GM19463 (cell line): ENCODE results near the gene ABCD1.
"Not testable (repeated sequence)": the region's sequence is repeated elsewhere in the genome, so short reads cannot be mapped to it uniquely, and the experiment has no call there.

Source experiments
- ATAC-seq: cut with Tn5 transposase; IDR thresholded peaks from one replicate; pipeline ENCODE4 v1.9.1; 2021; ENCODE audit warnings: mild to moderate bottlenecking, moderate library complexity; ENCODE audit not compliant: unreplicated experiment

Gene ABCD1

DNA sequence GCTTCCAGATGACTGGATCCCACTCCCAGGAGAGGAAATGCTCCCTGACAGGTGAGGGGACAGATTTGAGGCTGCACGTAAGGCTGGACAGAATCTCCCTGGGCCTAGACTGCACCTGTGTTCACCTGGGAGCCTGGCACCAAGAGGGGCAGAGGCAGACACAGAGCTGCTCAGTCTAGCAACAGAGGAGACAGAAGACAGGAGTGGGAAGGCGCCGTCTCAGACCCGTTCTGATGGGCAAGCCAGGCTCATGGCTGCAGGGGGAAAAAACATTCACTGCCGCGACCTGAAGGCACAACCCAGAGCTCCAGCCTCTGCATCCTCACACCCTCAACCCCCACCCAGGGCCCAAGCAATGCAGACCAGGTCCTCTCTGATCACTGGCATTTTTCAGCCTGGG lies 17.2 kb upstream of the ABCD1 start:
- ATAC-seq: no peak

DNA sequence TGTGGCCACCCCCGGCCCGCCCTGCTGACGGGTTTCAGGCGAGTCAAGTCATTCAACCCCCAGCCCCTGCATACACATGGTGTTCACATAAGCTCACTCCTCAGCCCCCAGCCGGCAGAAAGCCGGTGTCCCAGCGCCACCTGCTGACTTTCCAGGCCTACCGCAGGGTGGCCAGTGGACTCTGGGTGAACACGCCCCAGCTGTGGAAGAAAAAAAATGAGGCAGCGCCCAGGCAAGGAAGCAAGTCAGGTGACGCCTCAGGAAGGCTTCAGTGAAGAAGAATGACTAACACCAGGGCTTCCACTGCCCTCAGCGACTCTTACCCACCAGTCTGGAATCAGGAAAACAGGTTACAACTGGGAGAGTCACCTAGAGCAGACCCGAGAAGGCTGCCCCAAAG lies 16.2 kb upstream of the ABCD1 start:
- ATAC-seq: no peak

DNA sequence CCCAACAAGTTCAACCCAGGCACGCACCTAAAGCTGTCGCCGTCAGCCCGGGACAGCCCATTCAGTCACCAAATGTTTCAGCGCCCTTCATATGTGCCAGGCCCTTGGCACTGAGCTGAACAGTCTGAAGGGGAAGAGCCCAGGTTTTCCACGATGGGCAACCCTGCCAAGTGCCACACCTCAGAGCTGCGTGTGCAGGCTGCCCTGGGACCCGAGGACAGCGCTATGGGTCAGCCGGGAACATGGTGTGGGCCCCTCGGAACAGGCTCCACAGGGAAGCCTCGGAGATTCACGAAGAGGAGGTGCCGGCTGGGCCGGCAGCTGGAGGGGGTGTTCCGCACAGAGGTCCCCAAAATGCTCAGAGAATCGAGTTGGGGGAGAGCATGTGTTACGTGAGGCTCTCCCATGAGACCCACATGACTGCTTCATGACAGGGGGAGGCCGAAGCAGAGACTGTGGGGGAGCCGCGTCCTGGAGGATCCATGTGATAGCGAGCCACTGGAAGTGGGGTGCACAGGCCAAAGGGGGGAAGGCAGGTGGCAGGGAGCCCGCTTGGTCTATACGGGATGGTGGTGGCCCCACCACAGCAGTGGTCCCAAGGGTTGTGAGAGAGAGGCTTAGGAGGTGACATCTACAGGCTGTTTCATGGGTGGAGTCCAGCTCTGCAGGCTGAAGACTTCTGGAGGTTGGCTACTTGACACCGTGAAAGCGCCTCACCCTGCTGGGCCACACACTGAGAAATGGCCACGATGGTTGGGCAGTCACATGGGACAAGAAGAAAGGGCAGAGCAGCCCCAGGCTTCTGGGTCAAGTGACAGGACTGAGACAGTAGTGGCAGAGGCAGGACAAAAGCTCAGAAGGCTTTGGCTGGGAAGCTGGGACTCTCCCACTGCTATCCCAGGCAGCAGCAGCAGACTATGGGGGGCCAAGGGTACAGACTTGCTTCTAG lies 14.7 kb upstream of the ABCD1 start:
- no peak for ATAC-seq

DNA sequence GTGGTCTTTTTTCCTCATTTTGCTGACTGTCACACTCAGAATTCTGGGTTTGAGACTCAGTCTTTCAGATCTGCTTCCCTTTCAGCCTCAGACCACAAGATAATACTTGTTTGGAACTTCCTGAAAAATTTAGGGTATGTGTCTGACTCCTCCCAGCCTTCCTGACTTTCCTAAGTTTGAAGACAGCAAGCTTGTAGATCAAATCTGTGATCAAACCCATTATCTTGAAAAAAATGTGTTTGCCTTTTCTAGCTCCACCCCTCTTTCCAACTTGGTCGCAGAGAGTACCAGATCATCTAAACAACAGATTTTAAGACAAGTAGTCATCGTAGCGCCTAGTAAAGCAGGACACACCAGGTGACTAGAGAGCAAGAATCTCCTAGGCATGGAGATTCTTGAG lies 10.4 kb upstream of the ABCD1 start:
- no peak for ATAC-seq

DNA sequence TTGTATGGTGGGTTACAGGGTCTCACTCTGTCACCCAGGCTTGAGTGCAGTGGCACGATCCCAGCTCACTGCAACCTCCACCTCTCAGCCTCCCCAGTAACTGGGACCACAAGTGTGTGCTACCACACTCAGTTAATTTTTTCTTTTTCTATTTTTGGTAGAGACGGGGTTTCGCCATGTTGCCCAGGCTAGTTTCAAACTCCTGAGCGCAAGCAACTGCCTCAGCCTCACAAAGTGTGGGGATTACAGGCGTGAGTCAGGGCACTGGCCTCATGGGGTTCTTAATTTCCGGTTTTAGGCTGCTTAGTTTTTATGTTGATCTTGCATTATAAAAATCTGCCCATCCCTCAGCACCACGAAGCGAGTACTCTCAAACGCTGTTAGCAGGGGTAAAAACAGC lies 7.2 kb upstream of the ABCD1 start:
- ATAC-seq: no peak

DNA sequence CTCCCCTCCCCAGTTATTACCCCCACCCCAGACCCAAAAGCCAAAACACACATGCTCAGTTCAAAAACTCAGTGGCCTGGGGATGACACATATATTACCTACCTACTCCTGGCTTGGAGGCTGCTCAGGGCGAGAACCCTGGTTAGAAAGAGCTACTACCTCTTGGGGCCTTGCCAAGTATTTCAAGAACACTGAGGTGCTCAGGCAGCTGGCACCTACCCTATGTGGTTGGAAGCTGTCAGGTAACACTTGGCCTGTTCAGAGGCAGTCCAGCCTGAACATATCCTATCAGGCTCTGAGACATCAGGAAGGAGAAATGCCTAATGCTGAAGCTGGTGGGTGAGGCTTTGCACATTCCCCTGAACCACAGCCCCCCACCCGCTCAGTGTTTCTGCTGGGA lies 5.4 kb upstream of the ABCD1 start:
- ATAC-seq: no peak

DNA sequence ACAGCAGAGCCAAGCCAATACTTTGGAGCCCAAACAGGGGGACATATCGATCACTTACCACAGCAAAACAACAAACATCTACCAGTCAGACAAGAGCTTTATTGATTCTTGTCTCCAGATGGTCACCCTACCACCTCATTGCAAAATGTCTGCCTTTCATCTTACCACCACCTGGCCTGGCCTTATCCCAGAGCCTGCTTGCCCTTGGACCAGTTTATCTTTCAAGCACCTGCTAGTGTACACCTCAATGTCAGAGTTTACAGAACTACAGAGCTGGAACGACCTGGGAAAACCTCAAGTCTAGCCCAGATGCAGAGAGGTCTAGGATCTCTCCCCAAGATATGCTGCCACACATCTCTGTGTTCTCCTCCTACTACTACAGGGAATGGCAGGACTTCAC lies 5.0 kb upstream of the ABCD1 start:
- ATAC-seq: no peak

DNA sequence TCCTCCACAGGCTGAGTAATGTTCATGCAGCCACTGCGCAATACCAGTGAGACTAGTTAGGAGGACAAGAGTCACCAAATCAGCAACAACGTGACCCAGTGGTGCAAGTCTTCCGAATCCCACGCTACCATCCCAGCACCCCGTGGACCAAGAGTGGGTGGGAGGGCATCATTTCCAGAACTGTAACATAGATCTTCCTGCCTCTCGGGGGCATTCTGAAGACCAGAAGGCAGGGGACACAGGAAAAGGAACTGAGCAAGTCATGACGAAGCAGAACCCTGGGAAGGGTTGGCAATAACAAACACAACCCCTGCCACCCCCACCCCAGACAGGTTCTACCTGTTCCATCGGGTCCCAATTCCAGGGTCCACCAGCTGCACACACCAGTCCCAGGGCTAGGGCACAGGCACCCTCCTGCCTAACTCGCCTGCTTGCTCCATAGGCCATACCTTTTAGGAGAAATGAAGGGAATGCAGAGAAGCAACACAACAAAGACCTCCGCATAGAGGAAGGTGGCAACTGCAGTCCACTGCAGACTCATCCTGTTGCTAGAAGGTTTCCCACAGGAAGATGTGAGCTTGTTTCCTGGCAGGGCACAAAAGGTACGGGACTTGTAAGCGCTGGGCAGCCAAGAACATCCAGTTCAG lies 1.8 kb upstream of the ABCD1 start:
- no peak for ATAC-seq

DNA sequence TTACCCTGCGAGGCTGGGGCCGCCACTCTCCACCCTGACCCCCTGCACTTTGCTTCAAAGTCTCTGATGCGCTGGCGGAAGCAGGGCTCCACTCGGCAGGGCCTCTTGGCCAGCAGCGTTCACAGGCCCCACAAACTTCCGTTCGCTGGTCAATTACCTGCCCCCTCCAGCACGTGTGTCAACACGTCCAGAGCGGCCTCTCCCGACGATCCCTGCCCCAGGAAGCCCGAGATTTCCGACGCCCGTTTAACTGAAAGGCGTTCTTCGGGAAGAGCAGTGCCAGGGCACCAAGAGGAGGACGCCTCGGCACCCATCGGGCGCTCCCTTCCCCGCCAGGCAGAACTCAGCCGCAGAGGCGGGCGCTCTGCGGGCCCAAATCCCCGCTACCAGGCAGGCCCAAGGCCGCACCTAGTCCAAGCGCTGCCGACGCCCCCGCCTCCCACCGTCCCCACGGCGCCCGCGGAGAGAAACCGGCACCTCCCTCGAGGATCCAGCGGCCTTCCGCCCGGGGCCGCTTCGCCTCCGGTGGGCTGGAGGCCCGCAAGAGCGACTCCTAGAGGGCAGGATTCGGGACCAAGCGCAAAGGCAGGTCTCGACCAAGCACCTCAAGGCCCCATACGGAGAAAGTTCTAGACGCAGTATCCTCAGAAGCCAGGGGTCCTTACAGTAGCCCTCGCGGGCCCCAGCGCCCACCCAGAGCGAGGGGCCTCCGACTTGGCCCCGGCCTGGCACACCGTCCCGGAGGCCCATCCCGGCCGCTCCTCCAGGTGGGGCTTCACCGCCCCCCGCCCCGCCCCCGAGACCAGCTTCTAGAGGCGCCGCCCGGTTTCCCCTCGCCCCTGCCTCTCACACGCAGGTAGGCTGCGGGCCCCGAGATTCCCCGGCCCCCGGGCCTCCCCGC lies 1.1 kb upstream of the ABCD1 start:
- peak; percentile 24 for ATAC-seq

DNA sequence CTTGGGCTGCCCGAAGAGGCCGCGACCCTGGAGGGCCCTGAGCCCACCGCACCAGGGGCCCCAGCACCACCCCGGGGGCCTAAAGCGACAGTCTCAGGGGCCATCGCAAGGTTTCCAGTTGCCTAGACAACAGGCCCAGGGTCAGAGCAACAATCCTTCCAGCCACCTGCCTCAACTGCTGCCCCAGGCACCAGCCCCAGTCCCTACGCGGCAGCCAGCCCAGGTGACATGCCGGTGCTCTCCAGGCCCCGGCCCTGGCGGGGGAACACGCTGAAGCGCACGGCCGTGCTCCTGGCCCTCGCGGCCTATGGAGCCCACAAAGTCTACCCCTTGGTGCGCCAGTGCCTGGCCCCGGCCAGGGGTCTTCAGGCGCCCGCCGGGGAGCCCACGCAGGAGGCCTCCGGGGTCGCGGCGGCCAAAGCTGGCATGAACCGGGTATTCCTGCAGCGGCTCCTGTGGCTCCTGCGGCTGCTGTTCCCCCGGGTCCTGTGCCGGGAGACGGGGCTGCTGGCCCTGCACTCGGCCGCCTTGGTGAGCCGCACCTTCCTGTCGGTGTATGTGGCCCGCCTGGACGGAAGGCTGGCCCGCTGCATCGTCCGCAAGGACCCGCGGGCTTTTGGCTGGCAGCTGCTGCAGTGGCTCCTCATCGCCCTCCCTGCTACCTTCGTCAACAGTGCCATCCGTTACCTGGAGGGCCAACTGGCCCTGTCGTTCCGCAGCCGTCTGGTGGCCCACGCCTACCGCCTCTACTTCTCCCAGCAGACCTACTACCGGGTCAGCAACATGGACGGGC lies 579 bp downstream of the ABCD1 start:
- peak; percentile 1 for ATAC-seq

DNA sequence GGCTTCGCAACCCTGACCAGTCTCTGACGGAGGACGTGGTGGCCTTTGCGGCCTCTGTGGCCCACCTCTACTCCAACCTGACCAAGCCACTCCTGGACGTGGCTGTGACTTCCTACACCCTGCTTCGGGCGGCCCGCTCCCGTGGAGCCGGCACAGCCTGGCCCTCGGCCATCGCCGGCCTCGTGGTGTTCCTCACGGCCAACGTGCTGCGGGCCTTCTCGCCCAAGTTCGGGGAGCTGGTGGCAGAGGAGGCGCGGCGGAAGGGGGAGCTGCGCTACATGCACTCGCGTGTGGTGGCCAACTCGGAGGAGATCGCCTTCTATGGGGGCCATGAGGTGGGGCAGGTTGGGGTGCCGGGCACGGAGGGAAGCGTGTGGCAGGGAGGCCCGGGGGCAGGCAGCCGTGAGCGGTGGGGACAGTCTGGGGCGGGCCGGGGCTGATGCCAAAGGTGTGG lies 1.2 kb downstream of the ABCD1 start:
- no peak for ATAC-seq

DNA sequence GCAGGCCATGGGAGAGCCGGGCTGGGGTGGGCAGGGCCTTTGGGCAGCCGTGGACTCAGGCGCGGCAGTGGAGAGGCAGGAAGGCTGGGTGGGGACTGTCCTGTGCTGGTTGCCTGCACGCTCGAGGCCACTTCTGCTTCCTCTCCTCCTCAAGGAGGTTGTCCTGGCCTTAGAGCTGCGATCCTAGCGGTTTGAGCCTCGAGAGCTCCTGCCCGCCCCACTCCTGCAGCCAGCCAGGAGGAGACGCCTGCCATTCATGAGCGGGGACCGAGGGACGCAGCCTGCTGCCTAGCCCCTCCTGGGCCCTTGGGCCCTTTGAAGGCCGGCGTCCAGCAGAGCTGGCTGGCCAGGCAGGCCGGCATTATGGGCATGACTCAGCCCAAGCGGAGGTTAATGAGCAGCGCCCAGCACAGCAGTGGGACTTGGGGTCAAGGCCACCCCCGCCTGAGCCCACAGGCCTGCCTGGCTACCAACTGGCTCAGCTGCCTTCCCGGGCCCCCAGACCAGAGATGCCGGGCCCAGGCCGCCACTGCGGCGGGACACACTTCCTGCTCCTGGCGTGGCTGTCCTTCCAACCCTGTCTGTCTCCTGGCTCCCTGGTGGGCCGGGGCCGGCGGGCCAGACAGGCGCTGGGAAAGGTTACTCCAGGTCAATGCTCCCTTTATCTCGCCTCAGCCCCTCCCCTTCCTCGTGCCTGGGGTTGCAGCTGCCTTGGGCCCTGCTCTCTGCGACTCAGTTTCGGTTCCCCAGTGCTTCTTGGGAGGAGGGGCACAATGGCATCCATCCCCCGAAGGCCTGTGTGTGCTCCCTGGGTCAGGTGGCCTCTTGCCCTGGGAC lies 1.8 kb downstream of the ABCD1 start:
- ATAC-seq: peak; percentile 49

DNA sequence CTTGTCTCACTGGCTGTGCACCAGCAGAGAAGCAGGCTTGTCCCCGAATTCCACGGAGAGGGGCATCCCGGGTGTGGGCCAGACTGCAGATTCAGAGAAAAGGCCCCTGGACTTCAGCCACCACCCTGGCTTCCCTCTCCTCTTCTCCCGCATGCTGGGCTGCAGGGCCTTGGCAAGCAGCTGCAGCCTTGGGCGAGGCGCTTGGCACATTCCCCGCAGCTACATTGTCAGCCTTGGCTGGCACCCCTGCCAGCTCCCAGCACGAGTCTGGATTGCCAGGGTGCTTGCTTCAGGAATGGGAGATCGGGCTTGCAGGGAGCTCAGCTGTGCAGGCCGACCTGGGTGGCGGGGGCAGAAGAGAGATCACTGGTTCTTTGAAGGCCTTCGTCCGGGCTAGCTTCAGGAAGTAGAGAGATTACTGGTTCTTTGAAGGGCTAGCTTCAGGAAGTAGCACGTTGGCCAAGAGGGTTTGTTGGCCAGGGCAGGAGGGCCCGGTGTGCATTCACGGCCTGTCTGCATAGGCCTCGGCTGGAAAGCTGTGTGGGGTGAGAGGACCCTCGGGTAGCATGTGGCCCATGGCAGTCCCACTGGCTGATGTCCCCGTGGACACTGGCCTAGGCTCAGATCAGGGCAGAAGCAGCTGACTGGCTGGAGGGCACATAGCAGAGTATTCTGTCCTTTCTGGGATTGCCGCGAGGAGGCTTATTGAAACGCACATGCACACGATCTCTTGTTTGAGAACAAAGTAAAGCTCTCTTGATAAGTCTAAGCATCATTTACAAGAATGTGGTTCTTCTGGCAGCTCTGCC lies 2.7 kb downstream of the ABCD1 start:
- no peak for ATAC-seq

DNA sequence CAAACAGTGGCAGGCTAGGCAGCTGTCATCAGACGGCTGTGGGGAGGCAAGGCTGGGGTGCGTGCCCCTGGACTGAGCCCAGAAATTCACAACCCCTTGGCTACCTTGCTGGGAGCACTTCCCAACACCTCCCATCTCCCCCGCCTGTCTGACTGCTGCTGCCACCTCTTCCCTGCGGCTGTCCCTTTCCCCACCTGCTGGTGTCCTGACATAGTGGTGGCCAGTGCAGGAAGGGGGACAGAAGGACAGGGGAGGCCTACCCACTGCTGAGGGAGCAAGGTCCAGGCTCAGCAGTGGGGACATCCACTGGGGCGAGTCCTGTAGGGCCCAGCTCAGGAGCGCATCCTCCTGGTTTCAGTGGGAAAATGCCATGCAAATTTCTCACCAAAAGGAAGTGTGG lies 3.4 kb downstream of the ABCD1 start:
- ATAC-seq: no peak

DNA sequence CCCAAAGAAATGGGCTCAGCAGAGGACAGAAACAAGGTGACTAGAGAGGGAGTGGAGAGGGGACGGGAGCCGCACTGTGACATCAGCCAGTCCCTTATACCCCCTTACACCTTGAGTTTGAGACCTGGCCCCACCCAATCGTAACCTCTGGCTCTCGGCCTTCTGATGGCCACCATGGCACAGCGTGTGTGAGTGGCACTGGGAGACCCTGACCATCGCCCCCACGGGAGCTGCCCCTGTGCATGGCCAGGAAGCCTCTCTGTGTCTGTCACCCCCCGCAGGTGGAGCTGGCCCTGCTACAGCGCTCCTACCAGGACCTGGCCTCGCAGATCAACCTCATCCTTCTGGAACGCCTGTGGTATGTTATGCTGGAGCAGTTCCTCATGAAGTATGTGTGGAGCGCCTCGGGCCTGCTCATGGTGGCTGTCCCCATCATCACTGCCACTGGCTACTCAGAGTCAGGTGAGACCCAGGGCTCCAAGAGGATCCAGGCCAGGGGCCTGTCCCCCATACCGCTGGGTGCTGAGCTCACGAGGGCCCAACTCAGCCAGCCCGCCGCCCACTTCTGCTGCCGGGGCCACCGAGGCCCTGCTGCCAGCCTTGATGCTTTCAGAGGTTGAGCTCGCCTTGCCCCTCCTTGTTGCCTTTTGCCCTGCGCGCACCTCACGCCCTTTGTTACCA lies 4.4 kb downstream of the ABCD1 start:
- no peak for ATAC-seq

DNA sequence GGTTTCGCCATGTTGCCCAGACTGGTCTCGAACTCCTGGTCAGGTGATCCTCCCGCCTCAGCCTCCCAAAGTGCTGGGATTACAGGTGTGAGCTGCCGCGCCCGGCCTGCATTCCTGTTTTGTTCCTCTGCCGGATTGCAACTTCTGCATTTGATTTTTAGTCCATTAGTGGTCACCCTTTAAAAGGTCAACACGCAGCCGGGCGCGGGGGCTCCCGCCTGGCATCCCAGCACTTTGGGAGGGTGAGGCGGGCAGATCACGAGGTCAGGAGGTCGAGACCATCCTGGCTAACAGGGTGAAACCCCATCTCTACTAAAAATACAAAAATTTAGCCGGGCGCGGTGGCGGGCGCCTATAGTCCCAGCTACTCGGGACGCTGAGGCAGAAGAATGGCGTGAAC lies 5.5 kb downstream of the ABCD1 start:
- not testable (repeated sequence) for ATAC-seq

DNA sequence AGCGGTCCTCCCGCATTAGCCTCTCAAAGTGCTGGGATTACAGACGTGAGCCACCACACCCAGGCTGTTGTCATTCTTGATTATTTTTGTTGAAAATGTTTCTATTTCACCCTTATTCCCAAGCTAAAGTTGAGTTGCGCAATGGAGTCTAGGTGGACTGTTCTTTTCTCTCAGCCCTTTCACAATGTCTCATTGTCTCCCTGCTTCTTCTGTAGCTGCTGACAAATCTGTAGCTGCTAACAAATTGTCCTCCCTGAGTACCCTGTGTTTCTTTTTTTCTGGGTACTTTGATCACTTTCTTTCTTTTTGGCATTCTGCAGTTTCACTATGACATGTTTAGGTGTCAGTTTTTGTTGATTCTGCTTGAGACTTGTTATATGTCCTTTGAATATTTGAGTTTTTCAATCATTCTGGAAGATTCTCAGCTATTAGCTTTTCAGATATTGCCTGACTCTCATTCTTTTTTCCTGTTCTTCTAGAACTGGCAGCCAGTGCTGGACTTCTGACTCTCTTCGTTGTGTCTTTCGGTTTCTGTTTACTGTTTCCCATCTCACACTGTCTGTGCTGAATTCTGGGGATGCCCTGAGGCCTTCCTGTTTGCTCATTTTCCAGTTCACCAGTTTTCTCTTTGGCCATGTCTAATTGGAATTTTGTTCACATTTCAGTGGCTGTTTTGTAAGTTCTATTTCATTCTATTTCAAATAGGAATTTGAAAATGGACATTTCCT lies 6.6 kb downstream of the ABCD1 start:
- no peak for ATAC-seq

DNA sequence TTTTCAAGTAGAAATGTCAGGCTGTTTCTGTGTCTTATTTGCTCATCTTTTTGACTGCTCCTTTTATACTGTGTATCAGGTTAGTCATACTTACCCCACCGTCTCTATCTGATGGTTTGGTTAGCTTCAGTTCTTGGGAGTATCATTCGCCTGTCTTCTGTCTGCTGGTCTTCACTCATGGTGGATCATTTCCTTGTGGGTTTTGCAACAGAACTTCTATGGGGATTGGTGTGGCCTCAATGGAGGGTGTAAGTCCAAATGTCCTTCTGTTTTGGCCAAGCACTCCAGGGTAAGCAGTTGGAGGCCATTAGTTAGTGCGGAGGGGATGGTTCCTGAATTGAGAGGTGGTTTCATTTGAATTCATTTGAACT lies 7.2 kb downstream of the ABCD1 start:
- ATAC-seq: no peak
